Hepatocyte (in vitro differentiated cells): ENCODE measurements around the gene TELO2.

Experiments
- EZH2phosphoT487 ChIP-seq: fragments of 200-600 bp; sonication (generic); IDR thresholded peaks from one replicate; pipeline ENCODE4 v1.6.1; 2018; ENCODE audit warnings: antibody characterized with exemption, mild to moderate bottlenecking, low read depth, moderate library complexity; ENCODE audit not compliant: unreplicated experiment, severe bottlenecking
- TF ChIP-seq, protein P1 (sequence below): fragments of 200-600 bp; sonication (generic); IDR thresholded peaks from 2 replicates; pipeline ENCODE4 v1.5.1; 2016; ENCODE audit warnings: antibody characterized with exemption, mild to moderate bottlenecking; ENCODE audit not compliant: poor library complexity

GRCh38 chr16:1498899-1499676, 5.9 kb downstream of the TELO2 start:
- TF ChIP-seq, protein P1, sequence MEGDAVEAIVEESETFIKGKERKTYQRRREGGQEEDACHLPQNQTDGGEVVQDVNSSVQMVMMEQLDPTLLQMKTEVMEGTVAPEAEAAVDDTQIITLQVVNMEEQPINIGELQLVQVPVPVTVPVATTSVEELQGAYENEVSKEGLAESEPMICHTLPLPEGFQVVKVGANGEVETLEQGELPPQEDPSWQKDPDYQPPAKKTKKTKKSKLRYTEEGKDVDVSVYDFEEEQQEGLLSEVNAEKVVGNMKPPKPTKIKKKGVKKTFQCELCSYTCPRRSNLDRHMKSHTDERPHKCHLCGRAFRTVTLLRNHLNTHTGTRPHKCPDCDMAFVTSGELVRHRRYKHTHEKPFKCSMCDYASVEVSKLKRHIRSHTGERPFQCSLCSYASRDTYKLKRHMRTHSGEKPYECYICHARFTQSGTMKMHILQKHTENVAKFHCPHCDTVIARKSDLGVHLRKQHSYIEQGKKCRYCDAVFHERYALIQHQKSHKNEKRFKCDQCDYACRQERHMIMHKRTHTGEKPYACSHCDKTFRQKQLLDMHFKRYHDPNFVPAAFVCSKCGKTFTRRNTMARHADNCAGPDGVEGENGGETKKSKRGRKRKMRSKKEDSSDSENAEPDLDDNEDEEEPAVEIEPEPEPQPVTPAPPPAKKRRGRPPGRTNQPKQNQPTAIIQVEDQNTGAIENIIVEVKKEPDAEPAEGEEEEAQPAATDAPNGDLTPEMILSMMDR: no peak
- TF ChIP-seq EZH2phosphoT487: no peak
